GM18861 (cell line): Measurements from ENCODE around the gene GSTM3.
"Not testable (repeated sequence)": the region's sequence is repeated elsewhere in the genome, so short reads cannot be mapped to it uniquely, and the experiment has no call there.

Source experiments
- ATAC-seq: cut with Tn5 transposase; IDR thresholded peaks from one replicate; pipeline ENCODE4 v1.9.1; 2021; ENCODE audit not compliant: unreplicated experiment

GSTM3 gene

DNA sequence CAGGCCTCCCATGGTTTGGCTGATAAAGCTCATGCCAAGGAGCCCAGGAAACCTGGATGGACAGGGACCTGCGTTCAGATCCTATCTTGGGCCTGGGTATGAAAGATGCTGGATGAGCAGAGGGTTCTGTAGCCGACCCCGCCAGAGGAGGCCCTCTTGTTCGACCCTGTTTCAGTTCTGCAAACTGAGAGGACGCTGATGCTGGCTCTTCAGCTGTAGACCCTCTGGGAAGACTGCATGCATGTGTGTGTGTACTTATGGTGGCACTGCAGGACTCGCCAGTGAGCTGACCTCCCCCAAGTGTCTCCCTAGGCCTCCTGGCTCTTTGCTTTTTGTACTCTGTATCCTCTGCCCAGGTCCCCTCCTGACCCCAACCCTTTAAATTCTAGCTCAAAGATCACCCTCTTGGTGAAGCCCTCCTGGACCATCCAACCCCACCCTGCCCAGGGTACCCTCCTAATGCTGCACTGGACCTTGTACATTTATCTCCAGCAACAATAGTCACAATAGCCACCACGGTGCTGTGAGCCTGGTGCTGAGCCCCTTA is 21.3 kb upstream of the GSTM3 start:
- no peak for ATAC-seq

DNA sequence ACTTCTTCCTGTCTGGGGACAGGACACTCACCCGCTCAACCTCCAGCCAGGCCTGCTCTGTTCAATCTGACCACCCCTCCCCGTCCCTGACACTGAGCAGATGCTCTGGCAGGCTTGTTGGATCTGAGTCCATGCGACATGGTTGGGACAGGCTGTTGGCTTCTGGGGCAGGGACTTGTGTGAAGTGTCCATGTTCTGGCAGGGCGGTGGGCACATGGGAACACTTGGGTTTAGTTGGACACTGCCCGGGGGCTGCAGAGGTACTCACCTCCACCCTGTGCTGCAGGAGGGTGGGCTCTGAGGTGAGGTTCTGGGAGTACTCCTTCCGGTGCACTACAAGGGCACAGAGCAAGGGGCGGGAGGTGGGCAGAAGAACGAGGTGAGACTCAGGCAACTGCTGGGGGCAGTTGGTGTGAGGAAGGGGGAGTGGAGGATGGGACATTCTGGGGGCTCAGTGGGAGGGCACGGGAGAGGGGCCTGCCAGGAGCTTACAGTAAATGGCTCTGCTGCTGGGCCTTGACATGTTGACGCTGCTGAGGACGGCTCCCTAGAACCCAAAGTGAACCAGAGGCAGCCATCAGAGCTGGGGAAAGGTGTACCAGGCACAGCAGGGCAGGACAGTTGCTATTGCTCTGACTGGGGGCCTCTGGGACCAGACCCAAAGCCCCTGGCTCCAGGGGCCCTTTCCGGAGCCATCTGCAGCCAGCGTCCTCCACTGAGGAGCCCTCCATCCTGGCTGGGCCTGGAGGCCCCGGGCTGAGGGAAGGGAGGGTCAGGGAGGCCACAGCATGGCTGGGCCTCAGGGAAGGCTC is 20.6 kb upstream of the GSTM3 start:
- ATAC-seq = no peak

- ATAC-seq = no peak
Observed at GRCh38 chr1:109760581-109761226, 19.9 kb upstream of the GSTM3 start.

DNA sequence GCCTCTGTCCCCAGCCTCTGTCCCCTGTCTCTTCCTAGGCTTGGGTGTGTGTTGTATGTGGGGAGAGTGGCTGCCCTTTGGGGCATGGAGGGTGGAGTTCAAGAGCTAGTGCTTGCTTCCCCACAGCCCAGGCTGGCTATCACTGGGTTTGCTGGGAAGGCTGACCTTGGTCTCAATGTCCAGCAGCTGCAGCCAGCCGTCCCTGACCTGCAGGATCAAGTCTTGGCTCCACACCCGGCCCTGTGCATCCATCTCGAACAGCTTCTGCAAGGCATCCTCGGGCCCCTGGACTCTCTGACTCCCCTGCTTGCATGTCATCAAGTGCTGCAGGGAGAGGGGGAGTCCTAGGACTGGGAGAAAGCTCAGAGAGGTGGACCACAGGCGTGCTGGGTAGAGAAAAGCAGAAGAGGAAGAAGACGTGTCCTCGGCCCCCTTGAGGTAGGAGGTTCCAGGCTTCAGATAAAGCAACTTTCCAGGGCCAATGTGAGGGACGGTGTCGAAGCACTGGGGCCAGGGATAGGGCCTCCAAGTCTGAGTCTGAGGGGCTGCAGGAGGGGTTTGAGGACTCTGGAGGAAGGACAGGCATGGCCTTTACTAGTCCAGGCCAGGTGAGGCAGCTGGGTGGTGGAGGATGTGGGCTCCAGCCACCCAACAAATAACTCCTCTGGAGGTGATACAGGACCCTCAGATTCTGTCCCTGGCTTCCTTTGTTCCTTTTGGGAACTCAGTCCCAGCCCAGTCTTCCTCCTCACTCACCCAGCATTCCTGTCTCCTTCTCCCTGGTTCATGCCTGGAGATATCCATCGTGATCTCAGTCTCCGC is 18.9 kb upstream of the GSTM3 start:
- ATAC-seq = no peak

DNA sequence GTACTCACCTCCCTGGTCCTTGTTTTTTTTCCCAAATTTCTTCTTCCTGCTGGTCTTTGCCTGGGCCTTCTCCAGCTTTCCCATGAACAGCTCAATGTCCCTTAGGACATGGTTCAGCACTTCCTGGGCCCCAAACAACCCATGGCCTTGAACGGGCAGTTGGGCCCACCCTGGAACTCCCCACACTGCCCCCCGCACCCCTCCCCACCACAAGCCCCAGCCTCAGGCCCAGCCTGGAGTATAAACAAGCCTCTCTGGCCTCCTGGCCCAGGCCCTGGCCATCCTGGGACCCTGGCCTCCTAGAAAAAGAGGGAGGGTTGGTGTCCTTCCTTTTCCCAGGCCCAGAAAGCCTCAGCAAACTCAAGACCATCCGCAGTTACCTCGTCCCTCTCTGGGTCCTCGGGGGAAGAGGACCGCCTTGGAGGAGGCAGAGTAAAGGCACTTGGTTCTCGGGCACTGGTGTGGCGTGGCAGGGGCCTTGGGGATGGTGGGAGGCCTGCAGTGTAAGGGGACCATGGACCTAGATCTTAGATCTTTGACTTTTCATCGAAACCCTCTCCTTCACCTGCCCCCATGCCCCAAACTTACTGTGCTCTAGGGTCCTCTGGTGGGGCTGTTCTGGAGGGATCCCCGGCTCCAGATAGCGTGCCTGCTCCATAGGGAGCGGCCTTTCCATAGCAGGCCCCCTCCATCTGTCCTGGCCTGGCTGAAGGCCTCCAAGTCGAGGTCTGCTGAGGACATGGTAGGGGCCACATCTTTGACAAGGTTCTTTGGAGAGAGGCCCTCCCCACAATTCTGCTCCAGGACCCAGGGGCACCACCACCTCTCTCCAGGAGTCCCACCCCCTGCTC is 17.3 kb upstream of the GSTM3 start:
- ATAC-seq = no peak

GRCh38 chr1:109756848-109757521 is 16.1 kb upstream of the GSTM3 start:
- ATAC-seq = no peak

- ATAC-seq = not testable (repeated sequence)
Observed at GRCh38 chr1:109756325-109756724, 15.5 kb upstream of the GSTM3 start.

DNA sequence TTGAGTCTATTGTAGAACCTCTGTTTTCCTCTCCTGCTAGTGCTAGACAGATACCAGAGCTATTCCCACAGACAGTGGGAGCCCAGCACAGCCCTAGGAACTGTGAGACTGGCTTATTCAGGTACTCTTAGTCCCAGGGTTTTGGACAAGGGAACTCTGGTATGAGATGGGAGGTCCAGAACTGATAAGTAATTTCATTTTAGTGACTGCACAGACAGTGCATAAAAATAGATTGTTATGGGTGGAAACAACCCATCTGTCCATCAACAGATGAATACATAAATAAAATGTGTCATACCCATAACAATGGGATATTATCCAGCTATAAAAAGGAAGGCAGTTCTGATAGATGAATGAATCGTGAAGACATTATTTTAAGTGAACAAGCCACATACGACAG is 13.9 kb upstream of the GSTM3 start:
- ATAC-seq = no peak

GRCh38 chr1:109751531-109752260 is 10.9 kb upstream of the GSTM3 start:
- ATAC-seq = no peak

- ATAC-seq = no peak
Observed at GRCh38 chr1:109750920-109751319, 10.1 kb upstream of the GSTM3 start.

DNA sequence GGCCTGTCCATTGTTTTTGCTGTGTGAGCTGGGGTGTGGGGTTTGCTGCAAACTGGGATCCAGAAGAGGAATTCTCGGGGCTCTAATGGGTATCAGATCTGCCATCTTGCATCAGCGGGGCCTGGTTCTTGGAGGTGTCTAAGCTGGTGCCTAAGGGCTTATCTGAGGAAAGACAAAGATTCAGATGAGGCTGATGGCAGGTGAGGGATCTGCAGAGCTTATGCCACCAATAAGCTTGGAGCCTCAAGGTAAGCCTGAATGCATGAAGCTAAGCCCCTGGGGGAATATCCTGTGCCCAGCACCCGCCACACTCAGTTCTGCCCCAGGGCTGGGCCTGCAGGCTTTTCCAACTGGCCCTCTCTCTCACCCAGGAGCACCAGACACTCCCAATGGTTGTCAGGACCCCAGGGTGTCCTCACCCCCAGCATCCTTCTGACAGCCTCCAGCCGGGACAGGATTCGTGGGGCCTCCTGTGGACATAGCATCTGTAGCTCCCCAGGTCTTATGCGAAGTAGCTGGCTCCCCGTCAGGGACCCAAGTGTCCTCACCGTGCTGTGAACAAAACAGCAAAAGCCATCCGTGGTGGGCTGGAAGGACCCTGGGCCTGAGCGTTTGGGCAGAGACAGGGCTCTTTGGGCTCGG is 9.5 kb upstream of the GSTM3 start:
- ATAC-seq = no peak

DNA sequence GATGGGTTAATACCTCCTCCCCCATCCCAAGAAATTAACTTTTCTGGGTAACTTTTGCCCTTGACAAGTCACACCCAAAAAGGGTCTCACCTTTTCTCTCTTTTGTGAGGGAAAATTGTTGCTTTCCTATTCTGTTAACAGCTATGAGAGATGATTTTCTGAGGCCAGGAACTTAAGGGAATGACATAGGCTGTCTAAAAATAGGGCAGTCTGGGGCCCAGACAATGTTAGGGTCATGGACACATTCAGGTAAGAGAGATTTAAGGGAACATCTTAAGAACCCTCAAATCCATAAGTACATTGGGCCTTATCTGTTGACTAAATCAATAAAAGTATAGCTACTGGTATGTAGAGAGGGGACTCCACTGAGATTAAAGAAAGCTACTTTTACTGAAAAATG is 8.4 kb upstream of the GSTM3 start:
- no peak for ATAC-seq

DNA sequence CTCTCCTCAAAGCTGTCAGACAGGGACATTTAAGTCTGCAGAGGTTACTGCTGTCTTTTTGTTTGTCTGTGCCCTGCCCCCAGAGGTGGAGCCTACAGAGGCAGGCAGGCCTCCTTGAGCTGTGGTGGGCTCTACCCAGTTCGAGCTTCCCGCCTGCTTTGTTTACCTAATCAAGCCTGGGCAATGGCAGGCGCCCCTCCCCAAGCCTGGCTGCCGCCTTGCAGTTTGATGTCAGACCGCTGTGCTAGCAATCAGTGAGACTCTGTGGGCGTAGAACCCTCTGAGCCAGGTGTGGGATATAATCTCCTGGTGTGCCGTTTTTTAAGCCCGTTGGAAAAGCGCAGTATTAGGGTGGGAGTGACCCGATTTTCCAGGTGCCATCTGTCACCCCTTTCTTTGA is 7.5 kb upstream of the GSTM3 start:
- ATAC-seq = not testable (repeated sequence)

GRCh38 chr1:109739738-109740614 is 862 bp downstream of the GSTM3 start:
- no peak for ATAC-seq

- no peak for ATAC-seq
Observed at GRCh38 chr1:109733236-109733870, 7.5 kb downstream of the GSTM3 start.

- ATAC-seq = no peak
Observed at GRCh38 chr1:109732390-109732881, 8.4 kb downstream of the GSTM3 start.

GRCh38 chr1:109730666-109731065 is 10.2 kb downstream of the GSTM3 start:
- no peak for ATAC-seq
